HAP-1 (cell line): ENCODE results near the gene MSGN1.
A peak's percentile ranks its signal among the peaks of the same experiment; 100 is the strongest.

Experiments used
- DNase-seq, 2 experiments: peaks; one replicate each; pipeline ENCODE4 v3.0.0-alpha.2; 2016 to 2020; ENCODE audit warnings: low spot score in 2 of 2
- H3K27me3 ChIP-seq: fragments of 250-450 bp; sonication (Bioruptor Pico); 2 replicates; pipeline ENCODE4 v1.5.1; 2020; ENCODE audit warnings: low read depth, mild to moderate bottlenecking, moderate library complexity
- H3K36me3 ChIP-seq: fragments of 250-450 bp; sonication (Bioruptor Pico); replicated peaks from 2 replicates; pipeline ENCODE4 v1.5.1; 2020; ENCODE audit warnings: mild to moderate bottlenecking
- H3K4me1 ChIP-seq: fragments of 250-450 bp; sonication (Bioruptor Pico); 2 replicates; pipeline ENCODE4 v1.5.1; 2020; ENCODE audit warnings: mild to moderate bottlenecking
- H3K4me3 ChIP-seq: fragments of 250-450 bp; sonication (Bioruptor Pico); 2 replicates; pipeline ENCODE4 v1.5.1; 2020; ENCODE audit warnings: mild to moderate bottlenecking, moderate library complexity
- H3K9me3 ChIP-seq: fragments of 250-450 bp; sonication (Bioruptor Pico); 2 replicates; pipeline ENCODE4 v1.5.1; 2020; ENCODE audit warnings: mild to moderate bottlenecking, moderate library complexity
- in situ Hi-C: fragments of 300-500 bp; cut with MboI; formaldehyde crosslinking; loops from 3 replicates; pipeline ENCODE4 v1.14.3; 2020; ENCODE audit warnings: low sequenced_read_pairs, inconsistent platforms, mixed read lengths

MSGN1 gene

DNA sequence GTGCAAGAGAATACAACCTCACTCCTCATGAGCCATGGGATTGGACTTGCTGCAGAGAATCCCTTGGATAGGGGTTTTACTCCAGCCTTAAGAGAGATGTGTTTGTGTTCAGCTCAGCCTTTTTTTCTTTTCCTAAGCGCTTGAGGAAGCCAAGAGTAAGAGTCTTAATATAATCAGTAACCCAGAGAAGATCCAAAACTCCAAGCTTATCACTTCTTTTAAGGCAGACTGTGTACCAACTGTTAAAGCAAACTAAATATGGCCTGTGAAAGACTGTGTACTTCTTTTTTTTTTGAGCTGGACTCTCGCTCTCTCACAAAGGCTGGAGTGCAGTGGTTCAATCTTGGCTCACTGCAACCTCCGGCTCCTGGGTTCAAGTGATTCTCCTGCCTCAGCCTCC is 30.4 kb downstream of the MSGN1 start:
- no peaks in the 10 kb centered on the region for H3K27me3 ChIP-seq
- no peak overlapping the region for H3K4me3 ChIP-seq
- H3K36me3 ChIP-seq = no peaks in the 10 kb centered on the region
- no peaks in the 10 kb centered on the region for H3K4me1 ChIP-seq
- in situ Hi-C loops = no loop called here
- DNase-seq = no peak
- no peaks in the 10 kb centered on the region for H3K9me3 ChIP-seq

- no peaks in the 10 kb centered on the region for H3K4me1 ChIP-seq
- in situ Hi-C loops = no loop called here
- H3K36me3 ChIP-seq = no peaks in the 10 kb centered on the region
- no peaks in the 10 kb centered on the region for H3K9me3 ChIP-seq
- no peak for DNase-seq
- no peak overlapping the region for H3K4me3 ChIP-seq
- H3K27me3 ChIP-seq = no peaks in the 10 kb centered on the region
Measured at GRCh38 chr2:17847236-17847635, 31.0 kb downstream of the MSGN1 start.

DNA sequence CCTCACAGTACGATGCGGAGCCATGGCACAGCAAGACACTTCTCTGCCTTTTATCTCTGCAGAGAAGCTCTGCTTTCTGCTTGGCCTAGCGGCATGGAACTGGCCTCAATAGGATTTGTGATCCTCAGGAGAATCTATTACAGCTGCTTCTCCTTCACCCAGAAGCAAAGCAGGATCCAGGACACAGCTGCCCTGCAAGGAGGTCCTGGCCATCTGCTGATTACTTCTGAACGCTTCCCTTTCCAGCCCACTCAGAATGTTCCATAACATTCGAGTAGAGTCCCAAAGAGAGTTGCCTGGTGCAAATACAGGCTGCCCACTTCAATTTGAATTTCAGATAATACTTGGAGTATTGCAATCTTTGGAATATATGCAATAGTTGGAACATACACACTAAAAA is 33.0 kb downstream of the MSGN1 start:
- DNase-seq = no peak
- Histone ChIP-seq H3K9me3 (no peaks in the 10 kb centered on the region), H3K27me3 (no peaks in the 10 kb centered on the region), H3K4me3 (no peak overlapping the region), H3K4me1 (no peaks in the 10 kb centered on the region), H3K36me3 (no peaks in the 10 kb centered on the region)
- in situ Hi-C loops = no loop called here

- no peak overlapping the region for H3K4me3 ChIP-seq
- no peaks in the 10 kb centered on the region for H3K4me1 ChIP-seq
- in situ Hi-C loops = loop anchor here (5.0 to 25.0 kb wide), 2 partner anchors 312 to 527 kb away; no protein-coding TSS in a partner anchor
- H3K9me3 ChIP-seq = no peaks in the 10 kb centered on the region
- no peaks in the 10 kb centered on the region for H3K36me3 ChIP-seq
- no peak for DNase-seq
- H3K27me3 ChIP-seq = no peaks in the 10 kb centered on the region
Measured at GRCh38 chr2:17850151-17850550, 33.9 kb downstream of the MSGN1 start.

- H3K9me3 ChIP-seq = no peaks in the 10 kb centered on the region
- no peak overlapping the region for H3K4me3 ChIP-seq
- no peaks in the 10 kb centered on the region for H3K36me3 ChIP-seq
- in situ Hi-C loops = loop anchor here (5.0 to 25.0 kb wide), 2 partner anchors 310 to 525 kb away; no protein-coding TSS in a partner anchor
- peak; percentile 75 to 82 for DNase-seq
- no peaks in the 10 kb centered on the region; the same call in 1 of the 2 replicates for H3K27me3 ChIP-seq
- H3K4me1 ChIP-seq = no peaks in the 10 kb centered on the region
Measured at GRCh38 chr2:17851731-17852585, 35.7 kb downstream of the MSGN1 start.

- Histone ChIP-seq H3K36me3 (no peaks in the 10 kb centered on the region), H3K4me3 (no peak overlapping the region), H3K4me1 (no peaks in the 10 kb centered on the region), H3K9me3 (no peaks in the 10 kb centered on the region), H3K27me3 (no peaks in the 10 kb centered on the region; the same call in 1 of the 2 replicates)
- in situ Hi-C loops = loop anchor here (5.0 to 25.0 kb wide), 2 partner anchors 309 to 524 kb away; no protein-coding TSS in a partner anchor
- DNase-seq = no peak
Measured at GRCh38 chr2:17853799-17854198, 37.5 kb downstream of the MSGN1 start.

- no peaks in the 10 kb centered on the region; the same call in 1 of the 2 replicates for H3K27me3 ChIP-seq
- no peak for DNase-seq
Measured at GRCh38 chr2:17857021-17857420, 40.8 kb downstream of the MSGN1 start.

DNA sequence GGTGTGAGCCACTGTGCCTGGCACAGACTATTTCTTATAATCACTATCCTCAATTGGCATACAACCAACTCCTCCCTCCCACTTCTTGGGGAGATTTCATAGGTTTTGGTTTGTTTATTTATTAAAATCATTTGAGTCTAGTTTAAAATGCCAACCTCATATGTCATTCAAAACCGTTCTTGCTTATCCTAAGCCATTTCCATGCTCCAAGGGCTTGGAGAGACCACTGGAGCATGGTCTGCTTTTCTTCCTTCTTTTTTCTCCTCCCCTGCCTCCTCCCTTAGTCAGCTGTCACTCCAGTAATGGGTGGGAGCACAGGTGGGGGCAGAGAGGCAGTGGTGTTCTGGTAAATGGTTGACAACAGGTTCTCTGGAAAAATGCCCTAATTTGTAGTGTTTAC is 41.8 kb downstream of the MSGN1 start:
- Histone ChIP-seq H3K36me3 (no peaks in the 10 kb centered on the region), H3K4me1 (peaks cover under 1% of the 10 kb centered on the region; the same call in 1 of the 2 replicates), H3K9me3 (no peaks in the 10 kb centered on the region), H3K27me3 (no peaks in the 10 kb centered on the region; the same call in 1 of the 2 replicates), H3K4me3 (no peak overlapping the region)
- in situ Hi-C loops = loop anchor here (25.0 kb wide), 1 partner anchor 304 kb away; no protein-coding TSS in a partner anchor
- DNase-seq = no peak

More at GRCh38 chr2:17857021-17857420, 40.8 kb downstream of the MSGN1 start:
- Histone ChIP-seq H3K9me3 (no peaks in the 10 kb centered on the region), H3K36me3 (no peaks in the 10 kb centered on the region), H3K4me1 (no peaks in the 10 kb centered on the region), H3K4me3 (no peak overlapping the region)
- in situ Hi-C loops = loop anchor here (25.0 kb wide), 1 partner anchor 305 kb away; no protein-coding TSS in a partner anchor

GRCh38 chr2:17863539-17863938 is 47.3 kb downstream of the MSGN1 start:
- no peak overlapping the region for H3K4me3 ChIP-seq
- peaks cover 11% of the 10 kb centered on the region for H3K4me1 ChIP-seq
- in situ Hi-C loops = loop anchor here (25.0 kb wide), 1 partner anchor 299 kb away; no protein-coding TSS in a partner anchor
- H3K27me3 ChIP-seq = no peaks in the 10 kb centered on the region
- no peaks in the 10 kb centered on the region for H3K36me3 ChIP-seq
- peak in 1 of 2 experiments; percentile 38 for DNase-seq
- H3K9me3 ChIP-seq = no peaks in the 10 kb centered on the region

DNA sequence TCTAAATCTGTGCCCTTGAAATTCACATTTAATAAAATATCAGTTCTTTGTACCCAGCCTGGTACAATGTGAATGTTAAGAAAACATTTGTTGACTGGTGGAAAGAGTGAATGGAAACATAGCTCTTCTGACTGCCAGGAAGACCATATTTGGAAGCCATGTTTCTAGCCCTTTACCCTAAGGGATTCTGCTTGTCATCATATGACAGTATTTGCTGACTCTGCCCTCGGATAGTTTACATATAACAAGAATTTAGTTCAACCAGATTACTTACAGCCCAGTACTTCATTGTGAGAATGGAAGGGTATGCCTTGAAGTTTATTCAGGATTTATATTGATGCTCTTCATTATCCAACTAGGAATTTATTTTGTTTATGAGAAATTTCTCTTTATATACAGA is 48.4 kb downstream of the MSGN1 start:
- Histone ChIP-seq H3K27me3 (no peaks in the 10 kb centered on the region), H3K9me3 (no peaks in the 10 kb centered on the region), H3K36me3 (no peaks in the 10 kb centered on the region), H3K4me3 (no peak overlapping the region), H3K4me1 (peaks cover 11% of the 10 kb centered on the region)
- DNase-seq = no peak
- in situ Hi-C loops = loop anchor here (25.0 kb wide), 1 partner anchor 298 kb away; no protein-coding TSS in a partner anchor

DNA sequence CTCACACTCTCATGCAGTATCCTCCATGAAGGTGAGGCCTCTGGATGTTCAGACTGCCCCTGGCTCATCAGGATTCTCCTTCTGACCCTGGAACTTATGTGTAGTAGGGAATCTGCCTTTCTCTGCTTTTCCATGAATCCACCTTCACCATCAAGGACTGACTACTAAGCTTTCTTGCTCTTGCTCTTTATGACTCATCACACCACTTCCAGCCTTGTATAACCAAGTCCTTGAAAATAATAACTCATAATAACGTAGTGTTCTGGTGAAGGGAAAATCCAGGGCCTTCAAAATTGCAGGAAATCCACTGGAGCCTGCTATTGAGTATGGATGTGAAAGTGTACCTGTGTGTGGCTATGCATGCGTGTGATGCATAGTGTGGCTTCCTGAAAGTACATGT is 50.9 kb downstream of the MSGN1 start:
- no peak overlapping the region for H3K4me3 ChIP-seq
- H3K4me1 ChIP-seq = peaks cover 11% of the 10 kb centered on the region
- DNase-seq = no peak
- no peaks in the 10 kb centered on the region for H3K27me3 ChIP-seq
- no peaks in the 10 kb centered on the region for H3K9me3 ChIP-seq
- in situ Hi-C loops = loop anchor here (25.0 kb wide), 1 partner anchor 295 kb away; no protein-coding TSS in a partner anchor
- H3K36me3 ChIP-seq = no peaks in the 10 kb centered on the region
